Stomach (tissue), 9 donors: ENCODE data around the gene DMWD. TPM values are rescaled to one million over a fixed set of nuclear protein-coding genes. Genes with fewer than 3 reads are reported as not detected.
A peak's percentile ranks its signal among the peaks of the same experiment; 100 is the strongest.

Experiments
- DNase-seq, 2 donors: peaks; one replicate each; pipeline versions ENCODE4 v3.0.0 to v3.0.0-alpha.2; 2013 to 2019
- H3K27ac ChIP-seq, 5 donors: fragments of 200-600 bp in 4 of 5; sonication (generic) in 4 of 5; one replicate each; pipeline ENCODE4 v1.5.1; 2013 to 2019; ENCODE audit warnings: mild to moderate bottlenecking in 1 of 5, moderate library complexity in 1 of 5
- H3K27me3 ChIP-seq, 3 donors: fragments of 200-600 bp; sonication (generic); one replicate each; pipeline ENCODE4 v1.5.1; 2017 to 2019; ENCODE audit warnings: mixed run types in 1 of 3
- H3K36me3 ChIP-seq, 4 donors: fragments of 200-600 bp; sonication (generic); 1 replicate in 3 of 4; 2 replicates in 1 of 4; pipeline ENCODE4 v1.5.1; 2016 to 2019
- H3K4me1 ChIP-seq, 4 donors: fragments of 200-600 bp; sonication (generic); one replicate each; pipeline ENCODE4 v1.5.1; 2016 to 2019
- H3K4me3 ChIP-seq, 4 donors: fragments of 200-600 bp; sonication (generic) in 3 of 4; one replicate each; pipeline ENCODE4 v1.5.1; 2016 to 2019; ENCODE audit warnings: mild to moderate bottlenecking in 1 of 4
- H3K9me3 ChIP-seq, 4 donors: fragments of 200-600 bp; sonication (generic); one replicate each; pipeline ENCODE4 v1.5.1; 2016 to 2019
- EP300 ChIP-seq: sonication (generic); formaldehyde crosslinking; IDR thresholded peaks from one replicate; pipeline ENCODE4 v1.6.1; 2017; ENCODE audit warnings: antibody characterized with exemption
- POLR2A ChIP-seq, 4 donors: fragments of 450-650 bp; IDR thresholded peaks; one replicate each; pipeline ENCODE4 v1.6.1; 2016; ENCODE audit warnings: antibody characterized with exemption in 4 of 4, control low read depth in 2 of 4, mild to moderate bottlenecking in 1 of 4, moderate library complexity in 1 of 4
- POLR2AphosphoS5 ChIP-seq, 3 donors: sonication (generic); formaldehyde crosslinking; IDR thresholded peaks; one replicate each; pipeline ENCODE4 v1.6.1; 2016; ENCODE audit warnings: antibody characterized with exemption in 3 of 3
- WGBS, 5 donors: extraction: QIAGEN DNeasy Blood & Tissue Kit in 3 of 5; methylation state at CpG; one replicate each; pipeline versions ENCODE4 v1.1.5 to v1.1.7; 2013 to 2018; 5-methylcytosine and 5-hydroxymethylcytosine counted together
- intact Hi-C: fragments of 100-400 bp; cut with DNase I; formaldehyde crosslinking; loops from one replicate; pipeline ENCODE4 v1.15.1; 2023; ENCODE audit warnings: low total_unique reads
- polyA plus RNA-seq, 3 donors: library from polyadenylated mRNA; stranded (reverse); fragments of 200-250 nt; gene quantifications; one replicate each; pipeline ENCODE4 v1.2.3, GENCODE V29; 2013
- total RNA-seq, 5 donors: library from RNA; depleted of rRNA; stranded (reverse); fragments of >200 nt; gene quantifications; one replicate each; pipeline versions ENCODE4 v1.1.0 to v1.2.3, GENCODE V29; 2014 to 2016
- TF ChIP-seq, protein P1 (sequence below), 7 experiments: fragments of 450-650 bp in 4 of 7; fragments of 200-600 bp in 3 of 7; sonication (generic) in 3 of 7; IDR thresholded peaks; one replicate each; pipeline ENCODE4 v1.5.1; 2016 to 2019; ENCODE audit warnings: antibody characterized with exemption in 7 of 7, control low read depth in 2 of 7, mild to moderate bottlenecking in 1 of 7
- donor health status: healthy with polysubstance abuse.
- donor health status: Bipolar disorder and iron deficiency.
- donor health status: healthy.

The DMWD gene
- total and polyA plus RNA-seq, 8 donors = 5.3 to 52.1 (median 17.2) TPM

GRCh38 chr19:45770192-45771101 is 22.2 kb downstream of the DMWD start:
- Histone ChIP-seq H3K27ac (peak overlapping the region; percentile 89 to 98 (median 97)), H3K4me3 (peak overlapping the region; percentile 61 to 85 (median 83)), H3K27me3 (peaks cover 0 to 32% (median 0%) of the 10 kb centered on the region in 3 donors), H3K4me1 (peaks cover 42 to 87% (median 64%) of the 10 kb centered on the region in 4 donors), H3K9me3 (no peaks in the 10 kb centered on the region), H3K36me3 (peaks cover 5 to 37% (median 18%) of the 10 kb centered on the region in 4 donors)
- TF ChIP-seq EP300 (no peak), POLR2A (IDR thresholded peaks at IDR 0.05) (peak in 1 of 4 donors; percentile 25), POLR2AphosphoS5 (IDR thresholded peaks at IDR 0.05) (peak; percentile 54 to 82 (median 76))
- TF ChIP-seq, protein P1, sequence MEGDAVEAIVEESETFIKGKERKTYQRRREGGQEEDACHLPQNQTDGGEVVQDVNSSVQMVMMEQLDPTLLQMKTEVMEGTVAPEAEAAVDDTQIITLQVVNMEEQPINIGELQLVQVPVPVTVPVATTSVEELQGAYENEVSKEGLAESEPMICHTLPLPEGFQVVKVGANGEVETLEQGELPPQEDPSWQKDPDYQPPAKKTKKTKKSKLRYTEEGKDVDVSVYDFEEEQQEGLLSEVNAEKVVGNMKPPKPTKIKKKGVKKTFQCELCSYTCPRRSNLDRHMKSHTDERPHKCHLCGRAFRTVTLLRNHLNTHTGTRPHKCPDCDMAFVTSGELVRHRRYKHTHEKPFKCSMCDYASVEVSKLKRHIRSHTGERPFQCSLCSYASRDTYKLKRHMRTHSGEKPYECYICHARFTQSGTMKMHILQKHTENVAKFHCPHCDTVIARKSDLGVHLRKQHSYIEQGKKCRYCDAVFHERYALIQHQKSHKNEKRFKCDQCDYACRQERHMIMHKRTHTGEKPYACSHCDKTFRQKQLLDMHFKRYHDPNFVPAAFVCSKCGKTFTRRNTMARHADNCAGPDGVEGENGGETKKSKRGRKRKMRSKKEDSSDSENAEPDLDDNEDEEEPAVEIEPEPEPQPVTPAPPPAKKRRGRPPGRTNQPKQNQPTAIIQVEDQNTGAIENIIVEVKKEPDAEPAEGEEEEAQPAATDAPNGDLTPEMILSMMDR (IDR thresholded peaks at IDR 0.05) = peak in 6 of 7 experiments; percentile 76 to 99 (median 94)
- intact Hi-C loops = no loop called here
- DNase-seq = peak; percentile 98 to 99
- 1 to 4% (median 1%) methylated on average over 46 to 79 of the region's 79 CpGs for WGBS, 5 donors

DNA sequence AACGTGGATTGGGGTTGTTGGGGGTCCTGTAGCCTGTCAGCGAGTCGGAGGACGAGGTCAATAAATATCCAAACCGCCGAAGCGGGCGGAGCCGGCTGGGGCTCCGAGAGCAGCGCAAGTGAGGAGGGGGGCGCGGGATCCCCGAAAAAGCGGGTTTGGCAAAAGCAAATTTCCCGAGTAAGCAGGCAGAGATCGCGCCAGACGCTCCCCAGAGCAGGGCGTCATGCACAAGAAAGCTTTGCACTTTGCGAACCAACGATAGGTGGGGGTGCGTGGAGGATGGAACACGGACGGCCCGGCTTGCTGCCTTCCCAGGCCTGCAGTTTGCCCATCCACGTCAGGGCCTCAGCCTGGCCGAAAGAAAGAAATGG is 22.8 kb downstream of the DMWD start:
- 0 to 1% (median 0%) methylated on average over 26 to 28 of the region's 28 CpGs for WGBS, 5 donors
- Histone ChIP-seq H3K4me1 (peaks cover 48 to 92% (median 70%) of the 10 kb centered on the region in 4 donors), H3K36me3 (peaks cover 3 to 33% (median 15%) of the 10 kb centered on the region in 4 donors), H3K27me3 (peaks cover 0 to 32% (median 0%) of the 10 kb centered on the region in 3 donors), H3K27ac (peak overlapping the region; percentile 89 to 98 (median 97)), H3K9me3 (no peaks in the 10 kb centered on the region), H3K4me3 (peak overlapping the region; percentile 61 to 85 (median 83))
- TF ChIP-seq EP300 (no peak), POLR2A (IDR thresholded peaks at IDR 0.05) (no peak), POLR2AphosphoS5 (IDR thresholded peaks at IDR 0.05) (no peak)
- TF ChIP-seq, protein P1 (IDR thresholded peaks at IDR 0.05) = no peak
- DNase-seq = peak in 1 of 2 donors; percentile 49
- intact Hi-C loops = no loop called here

- peak within 1 kb of the TSS; percentile 89 to 98 (median 97) for H3K27ac ChIP-seq
- H3K4me3 ChIP-seq = peak within 1 kb of the TSS; percentile 61 to 85 (median 83)
- 0% methylated on average over 56 to 70 of the region's 70 CpGs for WGBS, 5 donors
- TF ChIP-seq POLR2AphosphoS5 (IDR thresholded peaks at IDR 0.05) (peak; percentile 82 to 97 (median 95)), EP300 (peak; percentile 9), POLR2A (IDR thresholded peaks at IDR 0.05) (peak in 1 of 4 donors; percentile 56)
- TF ChIP-seq, protein P1 (IDR thresholded peaks at IDR 0.05) = no peak
- H3K36me3 ChIP-seq = peaks cover 0 to 27% (median 10%) of the 10 kb centered on the region in 4 donors
- no peaks in the 10 kb centered on the region for H3K9me3 ChIP-seq
- H3K27me3 ChIP-seq = peaks cover 0 to 32% (median 0%) of the 10 kb centered on the region in 3 donors
- H3K4me1 ChIP-seq = peaks cover 55 to 92% (median 77%) of the 10 kb centered on the region in 4 donors
- peak; percentile 99 for DNase-seq
- intact Hi-C loops = no loop called here
Observed at GRCh38 chr19:45768984-45769782, 23.5 kb downstream of the DMWD start, which contains the start of gene SIX5. SIX5 (minus strand) TSS chr19:45769252; CDS start chr19:45768844, 408 bp downstream.

DNA sequence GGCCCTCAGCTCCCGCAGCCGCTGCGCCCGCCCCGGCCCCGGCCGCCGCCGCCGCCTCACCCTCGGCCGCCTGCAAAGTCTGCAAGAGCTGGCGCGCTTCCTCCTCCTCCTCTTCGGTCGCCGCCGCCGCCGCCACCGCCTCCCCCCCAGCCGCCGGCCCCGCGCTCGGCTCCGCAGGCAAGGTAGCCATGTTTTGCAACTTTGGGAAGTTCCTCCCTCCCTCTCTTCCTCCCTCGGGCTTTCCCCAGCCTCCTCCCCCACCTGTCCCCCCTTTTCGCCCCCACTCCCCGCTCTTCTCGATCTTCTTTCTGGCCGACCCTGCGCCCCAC is 24.0 kb downstream of the DMWD start:
- peak; percentile 54 to 80 for DNase-seq
- intact Hi-C loops = no loop called here
- WGBS, 5 donors = 0 to 3% (median 1%) methylated on average over 10 to 28 of the region's 33 CpGs

More for the DNA sequence above, 24.0 kb downstream of the DMWD start:
- H3K27me3 ChIP-seq = peaks cover 0 to 32% (median 0%) of the 10 kb centered on the region in 3 donors
- H3K27ac ChIP-seq = peak overlapping the region; percentile 89 to 97 (median 92)
- no peaks in the 10 kb centered on the region for H3K9me3 ChIP-seq
- H3K36me3 ChIP-seq = peaks cover 0 to 24% (median 10%) of the 10 kb centered on the region in 4 donors
- TF ChIP-seq, protein P1 (IDR thresholded peaks at IDR 0.05) = no peak
- H3K4me3 ChIP-seq = peak overlapping the region; percentile 61 to 85 (median 83)
- peaks cover 60 to 92% (median 82%) of the 10 kb centered on the region in 4 donors for H3K4me1 ChIP-seq
